HG02623 (cell line): ENCODE results near the gene IBA57.
"Not testable (repeated sequence)": the region's sequence is repeated elsewhere in the genome, so short reads cannot be mapped to it uniquely, and the experiment has no call there.

Experiments
- ATAC-seq: cut with Tn5 transposase; IDR thresholded peaks from one replicate; pipeline ENCODE4 v1.9.1; 2021; ENCODE audit warnings: moderate library complexity; ENCODE audit not compliant: unreplicated experiment

The IBA57 gene

GRCh38 chr1:228224198-228225164 lies 58.9 kb downstream of the IBA57 start:
- no peak for ATAC-seq

- ATAC-seq, result no peak
Measured at GRCh38 chr1:228225165-228225710, 59.6 kb downstream of the IBA57 start.

GRCh38 chr1:228225740-228226139 lies 60.1 kb downstream of the IBA57 start:
- no peak for ATAC-seq

- ATAC-seq, result no peak
Measured at GRCh38 chr1:228226141-228226874, 60.7 kb downstream of the IBA57 start.

GRCh38 chr1:228226956-228227791 lies 61.6 kb downstream of the IBA57 start:
- no peak for ATAC-seq

- not testable (repeated sequence) for ATAC-seq
Measured at GRCh38 chr1:228228147-228228546, 62.5 kb downstream of the IBA57 start.

- no peak for ATAC-seq
Measured at GRCh38 chr1:228228601-228229074, 63.0 kb downstream of the IBA57 start.

- ATAC-seq, result no peak
Measured at GRCh38 chr1:228231189-228231588, 65.6 kb downstream of the IBA57 start.
